HG03108 (cell line): Measurements from ENCODE around the gene PFDN6.
"Not testable (repeated sequence)": the region's sequence is repeated elsewhere in the genome, so short reads cannot be mapped to it uniquely, and the experiment has no call there.

Experiments
- ATAC-seq: cut with Tn5 transposase; IDR thresholded peaks from one replicate; pipeline ENCODE4 v1.9.1; 2021; ENCODE audit warnings: moderate library complexity; ENCODE audit not compliant: unreplicated experiment

PFDN6 gene

GRCh38 chr6:33288921-33289783, at the start of gene PFDN6, which contains the start of gene WDR46:
Gene PFDN6 (plus strand): TSS chr6:33289601. CDS start chr6:33289857, 256 bp downstream.
Gene WDR46 (minus strand): TSS chr6:33289239. CDS start chr6:33289170, 69 bp downstream.
- peak; percentile 74 for ATAC-seq

- ATAC-seq: no peak
These were observed 47.4 kb upstream of the PFDN6 start for GRCh38 chr6:33241968-33242367.

GRCh38 chr6:33243476-33243875, 45.9 kb upstream of the PFDN6 start:
- no peak for ATAC-seq

- peak; percentile 25 for ATAC-seq
These were observed 41.3 kb upstream of the PFDN6 start for GRCh38 chr6:33247977-33248642.

GRCh38 chr6:33248643-33248931, 40.8 kb upstream of the PFDN6 start:
- ATAC-seq: no peak

- peak; percentile 84 for ATAC-seq
These were observed 40.3 kb upstream of the PFDN6 start for GRCh38 chr6:33248932-33249731.

GRCh38 chr6:33249732-33250630, 39.4 kb upstream of the PFDN6 start:
- ATAC-seq: no peak

- no peak for ATAC-seq
These were observed 38.7 kb upstream of the PFDN6 start for GRCh38 chr6:33250731-33251130.

- ATAC-seq: no peak
These were observed 37.9 kb upstream of the PFDN6 start for GRCh38 chr6:33251395-33252012.

GRCh38 chr6:33252759-33253158, 36.6 kb upstream of the PFDN6 start:
- no peak for ATAC-seq

GRCh38 chr6:33254591-33254990, 34.8 kb upstream of the PFDN6 start:
- no peak for ATAC-seq

GRCh38 chr6:33259032-33259431, 30.4 kb upstream of the PFDN6 start:
- no peak for ATAC-seq

- not testable (repeated sequence) for ATAC-seq
These were observed 26.9 kb upstream of the PFDN6 start for GRCh38 chr6:33262490-33262889.

- ATAC-seq: no peak
These were observed 25.4 kb upstream of the PFDN6 start for GRCh38 chr6:33264015-33264414.

GRCh38 chr6:33271117-33271467, 18.3 kb upstream of the PFDN6 start:
- no peak for ATAC-seq

- peak; percentile 82 for ATAC-seq
These were observed 17.7 kb upstream of the PFDN6 start, which contains the start of the genes RPS18 and VPS52 for GRCh38 chr6:33271468-33272274. Gene RPS18 (plus strand): TSS chr6:33272075. CDS start chr6:33272120, 45 bp downstream. Gene VPS52 (minus strand): TSS chr6:33271876. CDS start chr6:33271675, 201 bp downstream.

- no peak for ATAC-seq
These were observed 16.9 kb upstream of the PFDN6 start for GRCh38 chr6:33272275-33273128.
